ENCODE measurements around the gene ZNF177. TPM values are rescaled to one million over a fixed set of nuclear protein-coding genes. Genes with fewer than 3 reads are reported as not detected.

Gene ZNF177
- total RNA-seq, 1 donor from 2014 or later: 3.3 TPM

DNA sequence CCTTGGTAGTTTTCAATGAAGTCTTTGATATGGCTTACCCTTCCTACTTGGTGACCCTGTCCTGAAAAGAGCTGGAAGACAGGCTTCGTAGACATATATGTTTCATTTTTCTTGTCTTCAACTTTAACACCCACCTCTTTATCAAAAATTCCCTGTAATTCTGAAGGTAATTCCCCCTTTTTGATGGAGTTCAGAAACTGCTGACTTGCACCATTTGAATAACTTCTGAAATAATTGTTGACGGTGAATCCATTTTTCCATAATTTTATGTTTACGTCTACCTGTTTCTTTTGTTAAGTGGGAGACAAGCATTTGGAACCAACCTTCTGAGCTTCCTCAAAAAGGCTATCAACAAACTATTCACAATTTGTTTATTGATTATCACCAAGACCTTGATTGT, 14.6 kb upstream of the ZNF177 start:
- H3K9me3 ChIP-seq: peaks cover 99% of the 10 kb centered on the region

DNA sequence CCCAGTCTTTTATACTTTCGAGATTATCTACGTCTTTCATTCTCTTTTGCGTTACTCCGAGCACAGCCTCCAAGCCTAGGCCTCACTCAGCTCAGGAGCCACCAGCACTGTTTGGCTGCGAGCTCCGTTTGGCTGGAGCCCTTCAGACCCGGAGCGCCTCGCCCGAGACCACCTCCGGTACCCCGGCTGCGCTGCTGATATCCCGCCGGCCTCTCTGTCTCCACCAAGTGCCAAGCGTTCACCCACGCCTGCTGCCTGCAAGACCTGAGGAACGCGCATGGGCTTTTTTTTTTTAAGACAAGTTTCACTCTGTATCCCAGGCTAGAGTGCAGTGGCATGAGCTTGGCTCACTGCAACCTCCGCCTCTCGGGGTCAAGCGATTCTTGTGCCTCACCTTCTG, 14.1 kb upstream of the ZNF177 start:
- DNase-seq (no peak), ATAC-seq (no peak)
- no peaks in the 10 kb centered on the region for H3K36me3 ChIP-seq
- H3K9me3 ChIP-seq: peaks cover 99% of the 10 kb centered on the region
- intact Hi-C loops (cut with DNase I): no loop called here
- TF ChIP-seq, protein P1, sequence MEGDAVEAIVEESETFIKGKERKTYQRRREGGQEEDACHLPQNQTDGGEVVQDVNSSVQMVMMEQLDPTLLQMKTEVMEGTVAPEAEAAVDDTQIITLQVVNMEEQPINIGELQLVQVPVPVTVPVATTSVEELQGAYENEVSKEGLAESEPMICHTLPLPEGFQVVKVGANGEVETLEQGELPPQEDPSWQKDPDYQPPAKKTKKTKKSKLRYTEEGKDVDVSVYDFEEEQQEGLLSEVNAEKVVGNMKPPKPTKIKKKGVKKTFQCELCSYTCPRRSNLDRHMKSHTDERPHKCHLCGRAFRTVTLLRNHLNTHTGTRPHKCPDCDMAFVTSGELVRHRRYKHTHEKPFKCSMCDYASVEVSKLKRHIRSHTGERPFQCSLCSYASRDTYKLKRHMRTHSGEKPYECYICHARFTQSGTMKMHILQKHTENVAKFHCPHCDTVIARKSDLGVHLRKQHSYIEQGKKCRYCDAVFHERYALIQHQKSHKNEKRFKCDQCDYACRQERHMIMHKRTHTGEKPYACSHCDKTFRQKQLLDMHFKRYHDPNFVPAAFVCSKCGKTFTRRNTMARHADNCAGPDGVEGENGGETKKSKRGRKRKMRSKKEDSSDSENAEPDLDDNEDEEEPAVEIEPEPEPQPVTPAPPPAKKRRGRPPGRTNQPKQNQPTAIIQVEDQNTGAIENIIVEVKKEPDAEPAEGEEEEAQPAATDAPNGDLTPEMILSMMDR (IDR thresholded peaks at IDR 0.05): no peak
- no peaks in the 10 kb centered on the region for H3K27me3 ChIP-seq
- H3K27ac ChIP-seq: no peak overlapping the region
- no peak overlapping the region for H3K4me3 ChIP-seq
- H3K4me1 ChIP-seq: no peaks in the 10 kb centered on the region

More for the DNA sequence above, 14.6 kb upstream of the ZNF177 start:
- Histone ChIP-seq H3K27me3 (no peaks in the 10 kb centered on the region), H3K27ac (no peak overlapping the region), H3K4me1 (no peaks in the 10 kb centered on the region), H3K36me3 (no peaks in the 10 kb centered on the region), H3K4me3 (no peak overlapping the region)
- intact Hi-C loops (cut with DNase I): no loop called here
- ATAC-seq (no peak), DNase-seq (no peak)
- TF ChIP-seq, protein P1 (IDR thresholded peaks at IDR 0.05): no peak

DNA sequence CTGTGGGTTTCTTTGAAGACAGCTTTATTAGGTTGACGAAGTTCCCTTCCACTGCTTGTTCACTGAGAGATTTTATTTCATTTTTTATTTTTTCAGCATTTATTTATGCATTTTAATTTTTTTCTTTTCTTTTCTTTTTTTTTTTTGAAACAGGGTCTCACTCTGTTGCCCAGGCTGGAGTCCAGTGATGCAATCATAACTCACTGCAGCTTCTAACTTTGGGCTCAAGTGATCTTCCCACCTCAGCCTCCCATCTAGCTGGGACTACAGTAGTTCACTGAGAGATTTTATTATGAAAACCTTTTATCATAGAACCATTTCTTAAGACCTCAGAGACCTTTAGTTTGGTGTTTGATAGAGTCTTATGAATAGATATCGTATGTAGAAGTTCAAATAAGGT, 10.3 kb upstream of the ZNF177 start:
- TF ChIP-seq, protein P1 (IDR thresholded peaks at IDR 0.05): no peak
- Histone ChIP-seq H3K4me3 (no peak overlapping the region), H3K36me3 (no peaks in the 10 kb centered on the region), H3K27ac (no peak overlapping the region), H3K27me3 (no peaks in the 10 kb centered on the region), H3K4me1 (no peaks in the 10 kb centered on the region), H3K9me3 (peaks cover 89% of the 10 kb centered on the region)
- intact Hi-C loops (cut with DNase I): no loop called here
- no peak for ATAC-seq
- DNase-seq: no peak

GRCh38 chr19:9353011-9353410, 9.8 kb upstream of the ZNF177 start:
- TF ChIP-seq, protein P1 (IDR thresholded peaks at IDR 0.05): no peak
- DNase-seq (no peak), ATAC-seq (no peak)
- Histone ChIP-seq H3K4me3 (no peak overlapping the region), H3K9me3 (peaks cover 89% of the 10 kb centered on the region), H3K36me3 (no peaks in the 10 kb centered on the region), H3K4me1 (no peaks in the 10 kb centered on the region), H3K27ac (no peak overlapping the region), H3K27me3 (no peaks in the 10 kb centered on the region)
- intact Hi-C loops (cut with DNase I): no loop called here

DNA sequence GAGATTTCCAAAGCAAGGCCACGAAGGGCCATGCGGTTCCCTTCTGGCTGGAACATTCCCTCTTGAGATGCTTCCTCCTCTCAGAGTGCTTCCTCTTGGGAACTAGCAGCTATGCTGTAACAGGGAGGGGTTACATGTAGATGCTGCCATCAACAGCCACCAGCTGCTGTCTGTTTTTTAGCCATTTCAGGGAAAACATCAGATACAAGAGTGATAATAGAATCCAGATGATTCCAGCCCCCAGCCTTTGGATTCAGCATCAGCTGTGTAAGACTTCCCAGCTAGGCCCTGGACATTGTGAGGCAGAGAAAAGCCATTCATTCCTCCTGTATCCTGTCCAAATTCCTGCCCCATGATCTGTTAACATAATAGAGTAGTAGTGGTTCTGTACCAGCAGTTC, 8.2 kb upstream of the ZNF177 start:
- no peaks in the 10 kb centered on the region for H3K36me3 ChIP-seq
- peaks cover 86% of the 10 kb centered on the region for H3K9me3 ChIP-seq
- H3K27me3 ChIP-seq: no peaks in the 10 kb centered on the region
- ATAC-seq: no peak
- H3K4me1 ChIP-seq: no peaks in the 10 kb centered on the region
- no peak for DNase-seq
- TF ChIP-seq, protein P1 (IDR thresholded peaks at IDR 0.05): no peak
- intact Hi-C loops (cut with DNase I): no loop called here
- no peak overlapping the region for H3K27ac ChIP-seq
- H3K4me3 ChIP-seq: no peak overlapping the region
